Fibroblast of lung (primary cell): ENCODE data around the gene SRI. TPM values are rescaled to one million over a fixed set of nuclear protein-coding genes. Genes with fewer than 3 reads are reported as not detected.

Experiments used
- DNase-seq, 2 donors: peaks; one replicate each; pipeline versions ENCODE4 v3.0.0 to v3.0.0-alpha.2; 2010; ENCODE audit warnings: low read depth in 2 of 2
- H2AFZ ChIP-seq: 2 replicates; pipeline ENCODE4 v1.5.1; 2012; ENCODE audit warnings: low read length, control low read depth, inconsistent platforms
- H3K27ac ChIP-seq: 2 replicates; pipeline ENCODE4 v1.5.1; 2011; ENCODE audit warnings: low read length, control low read depth; ENCODE audit not compliant: insufficient read depth
- H3K27me3 ChIP-seq: 2 replicates; pipeline ENCODE4 v1.5.1; 2011; ENCODE audit warnings: mild to moderate bottlenecking, low read length; ENCODE audit not compliant: control insufficient read depth, insufficient read depth
- H3K36me3 ChIP-seq: 2 replicates; pipeline ENCODE4 v1.5.1; 2011; ENCODE audit warnings: low read length; ENCODE audit not compliant: control insufficient read depth, insufficient read depth
- H3K4me1 ChIP-seq: 2 replicates; pipeline ENCODE4 v1.5.1; 2011; ENCODE audit warnings: low read length; ENCODE audit not compliant: control insufficient read depth, insufficient read depth; ENCODE audit errors: extremely low read depth
- H3K4me2 ChIP-seq: 2 replicates; pipeline ENCODE4 v1.5.1; 2011; ENCODE audit warnings: low read length, control low read depth; ENCODE audit not compliant: insufficient read depth; ENCODE audit errors: extremely low read depth
- H3K4me3 ChIP-seq, 4 experiments: fragments of 200-600 bp in 1 of 4; sonication (generic) in 1 of 4; replicated peaks in 1 of 4; 2 replicates each; pipeline ENCODE4 v1.5.1; 2011 to 2016; ENCODE audit warnings: low read length in 4 of 4, low read depth in 3 of 4, mild to moderate bottlenecking in 3 of 4, control low read depth in 2 of 4, inconsistent platforms in 1 of 4, mixed read lengths in 1 of 4; ENCODE audit not compliant: insufficient read depth in 1 of 4; ENCODE audit errors: control extremely low read depth in 1 of 4
- H3K79me2 ChIP-seq: 2 replicates; pipeline ENCODE4 v1.5.1; 2012; ENCODE audit warnings: mild to moderate bottlenecking, low read length, inconsistent platforms; ENCODE audit not compliant: control insufficient read depth, insufficient read depth
- H3K9ac ChIP-seq: 2 replicates; pipeline ENCODE4 v1.5.1; 2011; ENCODE audit warnings: mild to moderate bottlenecking, low read length, control low read depth; ENCODE audit not compliant: insufficient read depth
- H3K9me3 ChIP-seq: 2 replicates; pipeline ENCODE4 v1.5.1; 2012; ENCODE audit warnings: low read depth, low read length; ENCODE audit not compliant: control insufficient read depth, insufficient read depth
- H4K20me1 ChIP-seq: 2 replicates; pipeline ENCODE4 v1.5.1; 2011; ENCODE audit warnings: low read length; ENCODE audit not compliant: control insufficient read depth, insufficient read depth; ENCODE audit errors: extremely low read depth
- EZH2 ChIP-seq: IDR thresholded peaks from 2 replicates; pipeline ENCODE4 v1.5.1; 2012; ENCODE audit warnings: low read length, control low read depth, mild to moderate bottlenecking; ENCODE audit errors: missing control alignments
- polyA plus RNA-seq, 2 donors: library from polyadenylated mRNA; depleted of rRNA in 1 of 2; stranded (reverse) in 1 of 2; unstranded in 1 of 2; fragments of >200 nt; gene quantifications; 2 replicates each; pipeline ENCODE4 v1.2.1, GENCODE V29; 2011 to 2012; ENCODE audit warnings: missing spikeins in 1 of 2
- total RNA-seq: library from RNA; depleted of rRNA; stranded (reverse); fragments of >200 nt; gene quantifications from 2 replicates; pipeline ENCODE4 v1.2.1, GENCODE V29; 2014
- TF ChIP-seq, protein P1 (sequence below), 2 donors: IDR thresholded peaks in 1 of 2; conservative IDR thresholded peaks in 1 of 2; 1 replicate in 1 of 2; 2 replicates in 1 of 2; pipeline ENCODE4 v1.5.1; 2011 to 2012; ENCODE audit warnings: low read length in 2 of 2, control low read depth in 1 of 2, inconsistent platforms in 1 of 2, low read depth in 1 of 2, mild to moderate bottlenecking in 1 of 2

Gene SRI
- total and polyA plus RNA-seq, 2 donors (not counting 1 experiment from before 2014, with no cell fraction given), result 75.1 to 204 TPM

GRCh38 chr7:88217675-88218428 lies 2.0 kb downstream of the SRI start:
- Histone ChIP-seq H4K20me1 (no peaks in the 10 kb centered on the region), H3K36me3 (peaks cover 2% of the 10 kb centered on the region), H3K4me3 (peak overlapping the region in 2 of 4 experiments; percentile 69 to 99), H3K9me3 (no peaks in the 10 kb centered on the region), H3K27ac (no peak overlapping the region), H3K9ac (no peak overlapping the region), H3K4me2 (peak overlapping the region; percentile 91), H2AFZ (no peak overlapping the region), H3K27me3 (no peaks in the 10 kb centered on the region), H3K4me1 (peaks cover 4% of the 10 kb centered on the region), H3K79me2 (peaks cover 22% of the 10 kb centered on the region)
- peak in 1 of 2 donors; percentile 19 for DNase-seq
- no peak for TF ChIP-seq EZH2
- TF ChIP-seq, protein P1, sequence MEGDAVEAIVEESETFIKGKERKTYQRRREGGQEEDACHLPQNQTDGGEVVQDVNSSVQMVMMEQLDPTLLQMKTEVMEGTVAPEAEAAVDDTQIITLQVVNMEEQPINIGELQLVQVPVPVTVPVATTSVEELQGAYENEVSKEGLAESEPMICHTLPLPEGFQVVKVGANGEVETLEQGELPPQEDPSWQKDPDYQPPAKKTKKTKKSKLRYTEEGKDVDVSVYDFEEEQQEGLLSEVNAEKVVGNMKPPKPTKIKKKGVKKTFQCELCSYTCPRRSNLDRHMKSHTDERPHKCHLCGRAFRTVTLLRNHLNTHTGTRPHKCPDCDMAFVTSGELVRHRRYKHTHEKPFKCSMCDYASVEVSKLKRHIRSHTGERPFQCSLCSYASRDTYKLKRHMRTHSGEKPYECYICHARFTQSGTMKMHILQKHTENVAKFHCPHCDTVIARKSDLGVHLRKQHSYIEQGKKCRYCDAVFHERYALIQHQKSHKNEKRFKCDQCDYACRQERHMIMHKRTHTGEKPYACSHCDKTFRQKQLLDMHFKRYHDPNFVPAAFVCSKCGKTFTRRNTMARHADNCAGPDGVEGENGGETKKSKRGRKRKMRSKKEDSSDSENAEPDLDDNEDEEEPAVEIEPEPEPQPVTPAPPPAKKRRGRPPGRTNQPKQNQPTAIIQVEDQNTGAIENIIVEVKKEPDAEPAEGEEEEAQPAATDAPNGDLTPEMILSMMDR (conservative IDR thresholded peaks at IDR 0.05 in 1 of 2, IDR thresholded peaks at IDR 0.05 in 1 of 2; ENCODE audit: low read depth in 1 of 2, low read length in 2 of 2), result no peak

- no peak for DNase-seq
- Histone ChIP-seq H2AFZ (no peak overlapping the region), H3K4me3 (no peak overlapping the region), H3K79me2 (peaks cover 22% of the 10 kb centered on the region), H3K9me3 (no peaks in the 10 kb centered on the region), H3K9ac (no peak overlapping the region), H3K4me2 (no peak overlapping the region), H3K27ac (no peak overlapping the region), H3K36me3 (peaks cover 2% of the 10 kb centered on the region), H3K4me1 (peaks cover 4% of the 10 kb centered on the region), H3K27me3 (no peaks in the 10 kb centered on the region), H4K20me1 (no peaks in the 10 kb centered on the region)
- TF ChIP-seq, protein P1 (conservative IDR thresholded peaks at IDR 0.05 in 1 of 2, IDR thresholded peaks at IDR 0.05 in 1 of 2; ENCODE audit: low read depth in 1 of 2, low read length in 2 of 2), result no peak
- no peak for TF ChIP-seq EZH2
These were observed 3.6 kb downstream of the SRI start for GRCh38 chr7:88216276-88216675.

- H2AFZ ChIP-seq, result no peak overlapping the region
- no peak for TF ChIP-seq EZH2
- TF ChIP-seq, protein P1 (conservative IDR thresholded peaks at IDR 0.05 in 1 of 2, IDR thresholded peaks at IDR 0.05 in 1 of 2; ENCODE audit: low read depth in 1 of 2, low read length in 2 of 2), result no peak
- H3K4me2 ChIP-seq, result no peak overlapping the region
- peaks cover 2% of the 10 kb centered on the region for H3K4me1 ChIP-seq
- H3K4me3 ChIP-seq, result no peak overlapping the region
- H3K9ac ChIP-seq, result no peak overlapping the region
- H3K9me3 ChIP-seq, result no peaks in the 10 kb centered on the region
- H4K20me1 ChIP-seq, result no peaks in the 10 kb centered on the region
- H3K27ac ChIP-seq, result no peak overlapping the region
- no peaks in the 10 kb centered on the region for H3K27me3 ChIP-seq
- peaks cover 2% of the 10 kb centered on the region for H3K36me3 ChIP-seq
- H3K79me2 ChIP-seq, result peaks cover 22% of the 10 kb centered on the region
- DNase-seq, result no peak
These were observed 4.5 kb downstream of the SRI start for GRCh38 chr7:88215295-88215694.
